Activated CD4-positive, alpha-beta T cell treated with anti-CD3 and anti-CD28 coated beads, Interleukin-2, amount 10 ng/mL, durations not matched to agents 24 days and 14 days (primary cell): ENCODE data around the gene AP2M1. TPM values are rescaled to one million over a fixed set of nuclear protein-coding genes. Genes with fewer than 3 reads are reported as not detected.
A peak's percentile ranks its signal among the peaks of the same experiment; 100 is the strongest.

Source experiments
- DNase-seq: peaks from one replicate; pipeline ENCODE4 v3.0.0; 2022
- H3K27ac Mint-ChIP-seq: one replicate; pipeline ENCODE4 v1.8.0; 2022; ENCODE audit warnings: mild to moderate bottlenecking, mixed read lengths
- H3K27me3 Mint-ChIP-seq: one replicate; pipeline ENCODE4 v1.8.0; 2022; ENCODE audit warnings: mixed read lengths
- H3K36me3 Mint-ChIP-seq: one replicate; pipeline ENCODE4 v1.8.0; 2022; ENCODE audit warnings: low read depth, mild to moderate bottlenecking, mixed read lengths
- H3K4me1 Mint-ChIP-seq: one replicate; pipeline ENCODE4 v1.8.0; 2021; ENCODE audit warnings: mixed read lengths
- H3K4me3 Mint-ChIP-seq: one replicate; pipeline ENCODE4 v1.8.0; 2022; ENCODE audit warnings: mild to moderate bottlenecking, moderate library complexity, mixed read lengths
- H3K9me3 Mint-ChIP-seq: one replicate; pipeline ENCODE4 v1.8.0; 2021; ENCODE audit warnings: mixed read lengths
- intact Hi-C: fragments of 100-400 bp; cut with micrococcal nuclease; formaldehyde crosslinking; loops from one replicate; pipeline ENCODE4 v1.15.1; 2023
- total RNA-seq: library from RNA; stranded (reverse); gene quantifications from 2 replicates; pipeline ENCODE4 v1.2.3, GENCODE V29; 2022

AP2M1 gene
- total RNA-seq, 1 donor from 2014 or later = 242 TPM

- no peaks in the 10 kb centered on the region for H3K9me3 Mint-ChIP-seq
- H3K36me3 Mint-ChIP-seq = peaks cover 33% of the 10 kb centered on the region
- no peak for DNase-seq
- no peaks in the 10 kb centered on the region for H3K4me1 Mint-ChIP-seq
- no peaks in the 10 kb centered on the region for H3K27me3 Mint-ChIP-seq
- intact Hi-C loops = no loop called here
- no peak overlapping the region for H3K4me3 Mint-ChIP-seq
- no peak overlapping the region for H3K27ac Mint-ChIP-seq
Measured at GRCh38 chr3:184196536-184196935, 21.9 kb downstream of the AP2M1 start.

DNA sequence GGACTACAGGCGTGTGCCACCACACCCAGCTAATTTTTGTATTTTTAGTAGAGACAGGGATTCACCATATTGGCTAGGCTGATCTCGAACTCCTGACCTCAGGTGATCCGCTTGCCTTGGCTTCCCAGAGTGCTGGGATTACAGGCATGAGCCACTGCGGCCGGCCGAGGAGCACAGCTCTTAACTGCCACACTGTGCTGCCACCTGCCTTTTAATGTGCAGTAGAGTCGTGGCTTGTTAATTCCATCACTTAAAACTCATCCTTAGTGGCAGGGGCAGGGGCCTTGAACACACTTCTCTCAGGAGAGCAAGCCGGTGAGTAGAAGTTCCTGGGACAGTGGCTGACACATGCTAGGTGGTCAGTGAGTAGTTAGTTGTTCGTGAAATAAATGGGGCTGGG lies 23.9 kb downstream of the AP2M1 start:
- H3K9me3 Mint-ChIP-seq = no peaks in the 10 kb centered on the region
- intact Hi-C loops = no loop called here

DNA sequence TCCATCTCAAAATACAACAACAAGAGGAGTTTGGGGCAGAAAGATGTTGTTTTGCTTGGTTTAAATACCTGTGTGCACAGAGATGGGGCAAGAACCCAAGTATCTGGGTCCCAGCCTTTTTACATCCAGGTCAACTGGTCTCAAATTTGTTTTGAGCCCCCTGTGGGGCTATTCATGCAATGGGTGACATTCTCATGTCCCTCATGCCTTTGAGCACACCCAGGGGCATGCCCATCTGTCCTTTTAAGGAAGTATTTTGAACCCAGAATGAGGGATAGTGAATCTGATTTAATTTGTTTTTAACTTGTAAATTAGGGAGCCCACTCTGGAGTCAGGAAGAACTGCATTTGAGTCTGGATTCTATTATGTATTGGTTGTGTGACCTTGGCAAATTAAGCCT lies 26.2 kb downstream of the AP2M1 start:
- intact Hi-C loops = no loop called here
- no peak overlapping the region for H3K27ac Mint-ChIP-seq
- no peak overlapping the region for H3K4me3 Mint-ChIP-seq
- no peaks in the 10 kb centered on the region for H3K4me1 Mint-ChIP-seq
- DNase-seq = no peak
- peaks cover 2% of the 10 kb centered on the region for H3K27me3 Mint-ChIP-seq
- H3K9me3 Mint-ChIP-seq = no peaks in the 10 kb centered on the region
- H3K36me3 Mint-ChIP-seq = no peaks in the 10 kb centered on the region

More for the DNA sequence above, 23.9 kb downstream of the AP2M1 start:
- no peaks in the 10 kb centered on the region for H3K4me1 Mint-ChIP-seq
- no peak overlapping the region for H3K27ac Mint-ChIP-seq
- no peak for DNase-seq
- peaks cover 14% of the 10 kb centered on the region for H3K36me3 Mint-ChIP-seq
- no peaks in the 10 kb centered on the region for H3K27me3 Mint-ChIP-seq
- no peak overlapping the region for H3K4me3 Mint-ChIP-seq

GRCh38 chr3:184203526-184203925 lies 28.9 kb downstream of the AP2M1 start:
- Mint-ChIP-seq H3K27ac (no peak overlapping the region), H3K9me3 (no peaks in the 10 kb centered on the region), H3K27me3 (peaks cover 11% of the 10 kb centered on the region), H3K4me3 (no peak overlapping the region), H3K36me3 (no peaks in the 10 kb centered on the region), H3K4me1 (no peaks in the 10 kb centered on the region)
- intact Hi-C loops = no loop called here
- DNase-seq = no peak

DNA sequence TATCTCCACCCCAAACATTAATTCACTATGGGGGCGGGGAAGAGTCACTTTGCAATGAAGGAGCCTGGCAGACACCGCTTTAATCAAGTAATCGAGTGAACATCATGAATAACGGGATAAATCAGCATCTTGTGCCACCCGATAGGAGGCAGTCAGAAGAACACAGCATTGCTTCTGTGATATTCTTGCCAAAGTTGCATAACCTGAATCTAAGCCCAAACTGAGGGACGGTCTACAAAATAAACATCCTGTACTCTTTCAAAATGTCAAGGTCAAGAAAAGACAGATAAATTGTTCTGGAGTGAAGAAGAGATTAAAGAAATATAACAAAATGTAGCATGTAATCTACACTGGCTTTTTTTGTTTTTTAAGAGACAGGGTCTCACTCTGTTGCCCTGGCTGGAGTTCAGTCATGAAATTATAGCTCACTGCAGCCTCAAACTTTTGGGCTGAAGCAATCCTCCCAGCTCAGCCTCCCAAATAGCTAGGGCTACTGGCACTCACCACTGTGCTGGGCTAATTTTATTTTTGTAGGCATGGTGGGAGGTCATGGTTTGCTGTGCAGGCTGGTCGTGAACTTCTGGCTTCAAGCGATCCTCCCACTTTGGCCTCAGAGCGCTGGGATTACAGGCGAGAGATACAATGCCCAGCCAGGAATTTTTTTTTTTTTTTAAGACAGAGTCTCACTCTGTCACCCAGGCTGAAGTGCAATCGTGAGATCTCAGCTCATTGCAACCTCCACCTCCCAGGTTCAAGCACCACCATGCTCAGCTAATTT lies 34.7 kb downstream of the AP2M1 start:
- H3K9me3 Mint-ChIP-seq = no peaks in the 10 kb centered on the region
- H3K27me3 Mint-ChIP-seq = peaks cover 23% of the 10 kb centered on the region
- H3K4me1 Mint-ChIP-seq = no peaks in the 10 kb centered on the region
- no peaks in the 10 kb centered on the region for H3K36me3 Mint-ChIP-seq
- no peak overlapping the region for H3K27ac Mint-ChIP-seq
- intact Hi-C loops = no loop called here
- H3K4me3 Mint-ChIP-seq = no peak overlapping the region
- DNase-seq = no peak

GRCh38 chr3:184211297-184211696 lies 36.6 kb downstream of the AP2M1 start:
- no peak overlapping the region for H3K4me3 Mint-ChIP-seq
- no peaks in the 10 kb centered on the region for H3K4me1 Mint-ChIP-seq
- peaks cover 24% of the 10 kb centered on the region for H3K27me3 Mint-ChIP-seq
- no peaks in the 10 kb centered on the region for H3K9me3 Mint-ChIP-seq
- H3K27ac Mint-ChIP-seq = no peak overlapping the region
- no peak for DNase-seq
- intact Hi-C loops = no loop called here
- no peaks in the 10 kb centered on the region for H3K36me3 Mint-ChIP-seq

DNA sequence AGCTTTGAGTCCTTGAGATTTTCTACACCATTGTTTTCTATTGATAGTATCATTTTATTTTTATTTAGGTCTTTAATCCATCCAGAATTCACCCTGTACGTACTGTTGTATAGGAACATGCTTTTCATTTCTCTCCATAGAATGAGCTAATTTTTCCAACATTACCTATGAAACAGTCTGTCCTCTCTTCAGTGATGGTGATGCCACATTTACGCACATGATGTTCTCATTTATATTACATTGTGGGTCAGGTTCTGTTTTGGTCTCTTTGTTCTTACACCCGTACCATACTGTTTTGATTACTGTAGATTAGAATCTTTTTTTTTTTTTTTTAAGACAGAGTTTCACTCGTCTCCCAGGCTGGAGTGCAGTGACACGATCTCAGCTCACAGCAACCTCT lies 37.1 kb downstream of the AP2M1 start:
- peaks cover 20% of the 10 kb centered on the region for H3K27me3 Mint-ChIP-seq
- no peaks in the 10 kb centered on the region for H3K36me3 Mint-ChIP-seq
- DNase-seq = no peak
- H3K4me1 Mint-ChIP-seq = no peaks in the 10 kb centered on the region
- no peaks in the 10 kb centered on the region for H3K9me3 Mint-ChIP-seq
- intact Hi-C loops = no loop called here
- H3K27ac Mint-ChIP-seq = no peak overlapping the region
- H3K4me3 Mint-ChIP-seq = no peak overlapping the region

DNA sequence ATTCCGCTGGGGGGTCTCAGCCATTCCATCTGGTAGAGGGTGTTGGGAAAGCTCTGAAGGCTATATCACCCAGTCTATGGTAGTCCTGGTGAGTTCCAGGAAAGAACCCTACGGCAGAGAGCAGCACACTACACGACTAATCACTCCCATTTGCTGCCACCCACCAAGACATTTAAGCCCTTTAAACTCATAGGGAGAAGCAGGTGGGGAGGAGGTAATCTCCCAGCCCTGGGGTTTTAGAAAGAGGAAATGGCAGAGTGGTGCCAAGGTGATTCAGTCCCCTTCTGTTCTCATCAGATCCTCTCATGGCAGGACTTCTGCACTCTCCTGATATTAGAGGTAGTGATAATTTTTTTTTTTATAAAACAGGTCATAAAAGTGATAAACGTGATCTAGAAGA lies 44.2 kb downstream of the AP2M1 start:
- peaks cover 7% of the 10 kb centered on the region for H3K27me3 Mint-ChIP-seq
- no peaks in the 10 kb centered on the region for H3K36me3 Mint-ChIP-seq
- no peak overlapping the region for H3K27ac Mint-ChIP-seq
- H3K9me3 Mint-ChIP-seq = no peaks in the 10 kb centered on the region
- no peaks in the 10 kb centered on the region for H3K4me1 Mint-ChIP-seq
- no peak for DNase-seq
- intact Hi-C loops = no loop called here
- no peak overlapping the region for H3K4me3 Mint-ChIP-seq

GRCh38 chr3:184222521-184222920 lies 47.9 kb downstream of the AP2M1 start:
- Mint-ChIP-seq H3K27me3 (peaks cover 20% of the 10 kb centered on the region), H3K4me3 (no peak overlapping the region), H3K27ac (no peak overlapping the region), H3K36me3 (no peaks in the 10 kb centered on the region), H3K4me1 (no peaks in the 10 kb centered on the region), H3K9me3 (no peaks in the 10 kb centered on the region)
- no peak for DNase-seq
- intact Hi-C loops = no loop called here

GRCh38 chr3:184223946-184224345 lies 49.3 kb downstream of the AP2M1 start:
- H3K4me1 Mint-ChIP-seq = peaks cover 2% of the 10 kb centered on the region
- no peak overlapping the region for H3K27ac Mint-ChIP-seq
- H3K9me3 Mint-ChIP-seq = no peaks in the 10 kb centered on the region
- no peak overlapping the region for H3K4me3 Mint-ChIP-seq
- H3K27me3 Mint-ChIP-seq = peaks cover 34% of the 10 kb centered on the region
- no peak for DNase-seq
- peaks cover 2% of the 10 kb centered on the region for H3K36me3 Mint-ChIP-seq
- intact Hi-C loops = no loop called here

GRCh38 chr3:184227481-184227935 lies 52.9 kb downstream of the AP2M1 start:
- Mint-ChIP-seq H3K27me3 (peaks cover 53% of the 10 kb centered on the region), H3K27ac (no peak overlapping the region), H3K9me3 (no peaks in the 10 kb centered on the region), H3K4me1 (peaks cover 8% of the 10 kb centered on the region), H3K36me3 (peaks cover 2% of the 10 kb centered on the region), H3K4me3 (no peak overlapping the region)
- intact Hi-C loops = loop anchor here (1.0 to 2.0 kb wide), 3 partner anchors 23 to 62 kb away; partner anchors contain the start of gene AP2M1
- DNase-seq = peak; percentile 87

GRCh38 chr3:184228376-184229137 lies 53.9 kb downstream of the AP2M1 start:
- Mint-ChIP-seq H3K4me1 (peaks cover 8% of the 10 kb centered on the region), H3K4me3 (peak overlapping the region; percentile 71)

GRCh38 chr3:184229394-184230080 lies 54.9 kb downstream of the AP2M1 start, which contains the start of gene VWA5B2:
VWA5B2 (plus strand) TSS chr3:184229585; CDS start chr3:184230529, 944 bp downstream.
- DNase-seq = peak; percentile 91
- peaks cover 2% of the 10 kb centered on the region for H3K36me3 Mint-ChIP-seq
- peaks cover 55% of the 10 kb centered on the region for H3K27me3 Mint-ChIP-seq
- no peaks in the 10 kb centered on the region for H3K9me3 Mint-ChIP-seq
- H3K4me1 Mint-ChIP-seq = peaks cover 8% of the 10 kb centered on the region
- H3K4me3 Mint-ChIP-seq = peak within 1 kb of the TSS; percentile 71
- no peak within 1 kb of the TSS for H3K27ac Mint-ChIP-seq
- intact Hi-C loops = no loop called here

More at GRCh38 chr3:184228376-184229137, 53.9 kb downstream of the AP2M1 start:
- peaks cover 2% of the 10 kb centered on the region for H3K36me3 Mint-ChIP-seq
- intact Hi-C loops = no loop called here
- H3K27ac Mint-ChIP-seq = no peak overlapping the region
- peaks cover 56% of the 10 kb centered on the region for H3K27me3 Mint-ChIP-seq
- no peak for DNase-seq
- no peaks in the 10 kb centered on the region for H3K9me3 Mint-ChIP-seq
